CD4-positive, alpha-beta memory T cell (primary cell): Measurements from ENCODE around the gene GANAB. TPM values are rescaled to one million over a fixed set of nuclear protein-coding genes. Genes with fewer than 3 reads are reported as not detected.

Experiments
- CTCF ChIA-PET: fragments of 350-600 bp; sonication (Branson Sonifier 250); formaldehyde crosslinking; loops from one replicate; lab custom pipeline; 2021; ENCODE audit warnings: inconsistent platforms; ENCODE audit not compliant: partially characterized antibody; lab: Charles Lee
- POLR2A ChIA-PET: fragments of 350-600 bp; sonication (Branson Sonifier 250); formaldehyde crosslinking; loops from one replicate; lab custom pipeline; 2021; ENCODE audit not compliant: partially characterized antibody; lab: Charles Lee
- DNase-seq, 5 donors: peaks; one replicate each; pipeline versions ENCODE4 v3.0.0 to v3.0.0-alpha.2; 2020 to 2022; ENCODE audit warnings: mixed read lengths in 1 of 5
- H3K27ac ChIP-seq: one replicate; pipeline ENCODE4 v1.7.0; 2013; ENCODE audit warnings: low read depth, low read length
- H3K27me3 ChIP-seq: 2 replicates; pipeline ENCODE4 v1.7.0; 2013; ENCODE audit warnings: mild to moderate bottlenecking, low read length, moderate library complexity; ENCODE audit not compliant: insufficient read depth
- H3K36me3 ChIP-seq: 2 replicates; pipeline ENCODE4 v1.7.0; 2013; ENCODE audit warnings: mild to moderate bottlenecking, low read length, moderate library complexity; ENCODE audit not compliant: insufficient read depth
- H3K4me1 ChIP-seq: 2 replicates; pipeline ENCODE4 v1.7.0; 2013; ENCODE audit warnings: mild to moderate bottlenecking, low read length, moderate library complexity; ENCODE audit not compliant: insufficient read depth
- H3K4me3 ChIP-seq, 2 donors: one replicate each; pipeline ENCODE4 v1.7.0; 2013; ENCODE audit warnings: low read length in 2 of 2, mild to moderate bottlenecking in 1 of 2
- H3K9me3 ChIP-seq, 2 donors: one replicate each; pipeline ENCODE4 v1.7.0; 2013; ENCODE audit warnings: low read length in 2 of 2, control low read depth in 1 of 2; ENCODE audit not compliant: control insufficient read depth in 1 of 2
- H3K27ac Mint-ChIP-seq, 7 donors: one replicate each; pipeline ENCODE4 v1.8.0; 2020 to 2021; ENCODE audit warnings: mixed read lengths in 7 of 7, mild to moderate bottlenecking in 6 of 7, inconsistent platforms in 3 of 7, moderate library complexity in 3 of 7
- H3K27me3 Mint-ChIP-seq, 2 donors: one replicate each; pipeline ENCODE4 v1.8.0; 2020 to 2021; ENCODE audit warnings: mixed read lengths in 2 of 2
- H3K36me3 Mint-ChIP-seq, 2 donors: one replicate each; pipeline ENCODE4 v1.8.0; 2020 to 2021; ENCODE audit warnings: mixed read lengths in 2 of 2, inconsistent platforms in 1 of 2, mild to moderate bottlenecking in 1 of 2
- H3K4me1 Mint-ChIP-seq, 4 donors: one replicate each; pipeline ENCODE4 v1.8.0; 2020 to 2021; ENCODE audit warnings: mixed read lengths in 4 of 4, mild to moderate bottlenecking in 1 of 4
- H3K4me3 Mint-ChIP-seq, 8 donors: one replicate each; pipeline ENCODE4 v1.8.0; 2020 to 2021; ENCODE audit warnings: mixed read lengths in 8 of 8, mild to moderate bottlenecking in 7 of 8, moderate library complexity in 6 of 8, inconsistent platforms in 3 of 8
- H3K9me3 Mint-ChIP-seq, 8 donors: one replicate each; pipeline ENCODE4 v1.8.0; 2020 to 2021; ENCODE audit warnings: mixed read lengths in 8 of 8, mild to moderate bottlenecking in 5 of 8, inconsistent platforms in 3 of 8, moderate library complexity in 1 of 8
- intact Hi-C: fragments of 100-400 bp; cut with micrococcal nuclease; formaldehyde crosslinking; loops from one replicate; pipeline ENCODE4 v1.15.1; 2023
- polyA plus RNA-seq, 2 donors: library from polyadenylated mRNA; unstranded; fragments of 300-500 nt; fragmentation: Illumina TruSeq; gene quantifications; one replicate each; pipeline ENCODE4 v1.2.3, GENCODE V29; 2021
- total RNA-seq, 2 experiments: library from RNA; stranded (reverse); gene quantifications; one replicate each; pipeline ENCODE4 v1.2.3, GENCODE V29; 2021

The GANAB gene
- total and polyA plus RNA-seq, 4 experiments from 2014 or later, result 122 to 262 (median 201) TPM

DNA sequence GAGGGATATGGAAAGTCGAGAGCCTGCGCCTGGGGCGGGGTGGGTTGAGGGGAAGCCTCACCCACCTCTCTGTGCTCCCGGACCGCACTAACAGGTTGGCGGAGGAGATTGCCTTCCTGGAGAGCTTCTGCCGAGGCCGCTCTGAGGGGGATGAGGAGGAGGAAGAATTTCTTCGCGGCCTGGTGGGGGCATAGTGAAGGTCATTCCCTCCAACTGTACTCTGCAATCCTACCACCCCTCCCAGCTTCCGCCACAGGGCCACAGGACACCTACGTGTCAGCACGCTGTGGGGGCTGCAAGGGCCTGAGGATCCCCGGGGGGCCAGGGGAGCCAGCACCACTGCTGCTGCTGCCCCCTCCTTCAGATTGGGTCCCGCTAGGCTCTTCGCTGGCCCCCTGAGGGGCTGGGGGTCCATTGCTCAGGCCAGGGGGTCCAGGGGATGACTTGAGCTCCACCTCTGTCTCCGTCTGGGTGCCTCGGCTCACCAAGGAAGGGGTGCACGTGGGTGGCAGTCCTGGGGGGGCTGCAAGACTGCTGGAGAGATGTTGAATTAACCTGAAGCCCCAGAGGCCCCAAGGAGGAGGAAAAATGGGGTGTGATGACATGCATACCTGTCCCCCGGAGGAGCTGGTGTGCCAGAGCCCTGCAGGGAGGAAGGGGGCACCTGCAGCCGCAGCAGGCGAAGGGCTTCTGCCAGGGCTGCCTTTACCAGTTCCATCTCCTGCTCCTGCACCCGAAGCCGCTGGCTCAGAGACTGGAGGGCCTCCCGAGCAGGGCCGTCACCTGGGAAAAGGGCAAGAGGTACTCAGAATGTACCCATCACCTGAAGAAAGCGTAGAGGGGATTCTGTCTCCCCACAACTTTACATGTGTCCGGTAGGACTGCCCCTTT is 35.4 kb downstream of the GANAB start:
- Mint-ChIP-seq H3K4me3 (peak overlapping the region; percentile 89 to 100 (median 96)), H3K9me3 (no peaks in the 10 kb centered on the region), H3K27ac (peak overlapping the region; percentile 94 to 98 (median 96)), H3K27me3 (no peaks in the 10 kb centered on the region), H3K36me3 (peaks cover 10 to 40% of the 10 kb centered on the region in 2 donors), H3K4me1 (peaks cover 19 to 58% (median 41%) of the 10 kb centered on the region in 4 donors)
- ChIA-PET CTCF (interaction anchor here (0.9 to 5.8 kb wide), 13 partner anchors 8 to 215 kb away, joined by 3 to 47 read pairs (median 5); partner anchors contain the start of genes C11orf98, CSKMT, MTA2 and TUT1), POLR2A (interaction anchor here (0.9 to 10.8 kb wide), 17 partner anchors 10 to 245 kb away, joined by 3 to 142 read pairs (median 13); partner anchors contain the start of genes B3GAT3, BSCL2, C11orf98 and CSKMT)
- no peaks in the 10 kb centered on the region for H3K9me3 ChIP-seq
- peaks cover 37% of the 10 kb centered on the region for H3K36me3 ChIP-seq
- intact Hi-C loops, result no loop called here
- no peaks in the 10 kb centered on the region for H3K27me3 ChIP-seq
- DNase-seq, result no peak
- peak overlapping the region; percentile 90 for H3K27ac ChIP-seq
- H3K4me1 ChIP-seq, result peaks cover 59% of the 10 kb centered on the region
- peak overlapping the region; percentile 73 to 93 for H3K4me3 ChIP-seq

DNA sequence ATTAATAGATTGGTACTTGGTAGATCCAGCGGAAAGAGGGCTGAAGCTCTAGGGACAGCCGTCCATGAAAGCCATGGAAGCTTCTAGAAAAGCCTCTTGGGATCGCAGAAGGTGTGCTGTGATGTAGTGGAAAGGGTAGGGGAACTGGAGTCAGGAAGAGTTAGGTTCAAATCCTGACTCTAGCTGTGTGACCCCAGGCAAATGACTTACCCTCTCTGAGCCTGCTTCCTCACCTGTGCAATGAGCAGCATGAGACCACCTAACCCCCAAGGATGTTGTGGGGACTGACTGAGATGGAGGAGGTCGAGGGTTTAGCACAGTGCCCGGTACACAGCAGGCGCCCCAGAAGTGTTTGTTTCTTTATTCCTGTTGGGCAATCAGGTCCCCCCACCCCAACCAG is 36.0 kb downstream of the GANAB start:
- peaks cover 10 to 41% of the 10 kb centered on the region in 2 donors for H3K36me3 Mint-ChIP-seq
- H3K4me3 Mint-ChIP-seq, result peak overlapping the region; percentile 61 to 80 (median 72)
- POLR2A ChIA-PET, result interaction anchor here (1.0 to 10.8 kb wide), 8 partner anchors 9 to 117 kb away, joined by 3 to 142 read pairs (median 26); partner anchors contain the start of genes B3GAT3, C11orf98, CSKMT and GANAB
- no peaks in the 10 kb centered on the region for H3K27me3 Mint-ChIP-seq
- Histone ChIP-seq H3K27ac (peak overlapping the region; percentile 90), H3K4me3 (no peak overlapping the region), H3K9me3 (no peaks in the 10 kb centered on the region), H3K4me1 (peaks cover 61% of the 10 kb centered on the region), H3K27me3 (no peaks in the 10 kb centered on the region), H3K36me3 (peaks cover 43% of the 10 kb centered on the region)
- intact Hi-C loops, result no loop called here
- peak overlapping the region; percentile 48 to 94 (median 73) for H3K27ac Mint-ChIP-seq
- H3K4me1 Mint-ChIP-seq, result peaks cover 19 to 58% (median 41%) of the 10 kb centered on the region in 4 donors
- CTCF ChIA-PET, result interaction anchor here (0.6 to 5.8 kb wide), 7 partner anchors 11 to 186 kb away, joined by 4 to 47 read pairs (median 5); partner anchors contain the start of gene TUT1
- H3K9me3 Mint-ChIP-seq, result no peaks in the 10 kb centered on the region
- DNase-seq, result no peak

DNA sequence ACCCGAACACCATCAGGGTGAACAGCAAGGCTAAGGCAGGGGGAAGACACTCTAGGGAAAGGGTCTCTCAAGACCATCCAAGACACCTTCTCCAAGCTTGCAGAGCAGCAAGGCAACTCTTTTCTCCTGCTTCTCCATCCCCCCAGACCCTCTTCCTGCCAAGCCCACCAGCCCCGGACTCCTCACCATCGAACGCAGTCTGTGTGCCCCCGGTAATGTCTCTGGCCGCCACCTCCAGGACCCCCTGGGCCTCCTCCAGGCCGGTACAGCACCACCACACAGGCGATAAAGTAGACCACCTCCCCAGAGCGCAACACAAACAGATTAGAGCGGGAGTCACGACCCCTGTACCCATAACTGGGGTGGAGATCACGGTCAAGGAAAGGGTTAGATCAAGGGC is 37.6 kb downstream of the GANAB start:
- Histone ChIP-seq H3K36me3 (peaks cover 59% of the 10 kb centered on the region), H3K4me1 (peaks cover 56% of the 10 kb centered on the region), H3K9me3 (no peaks in the 10 kb centered on the region), H3K27me3 (no peaks in the 10 kb centered on the region), H3K27ac (no peak overlapping the region), H3K4me3 (no peak overlapping the region)
- peaks cover 19 to 48% of the 10 kb centered on the region in 2 donors for H3K36me3 Mint-ChIP-seq
- H3K9me3 Mint-ChIP-seq, result no peaks in the 10 kb centered on the region
- CTCF ChIA-PET, result interaction anchor here (0.7 kb wide), 1 partner anchor 16 kb away, joined by 3 read pairs; no protein-coding TSS in a partner anchor
- POLR2A ChIA-PET, result interaction anchor here (0.7 to 10.8 kb wide), 6 partner anchors 9 to 63 kb away, joined by 3 to 142 read pairs (median 10); partner anchors contain the start of genes B3GAT3, C11orf98, CSKMT and EEF1G
- peak overlapping the region in 5 of 7 donors; percentile 42 to 79 (median 62) for H3K27ac Mint-ChIP-seq
- H3K4me3 Mint-ChIP-seq, result peak overlapping the region in 3 of 8 donors; percentile 38 to 70 (median 54)
- DNase-seq, result no peak
- H3K27me3 Mint-ChIP-seq, result no peaks in the 10 kb centered on the region
- H3K4me1 Mint-ChIP-seq, result peaks cover 16 to 58% (median 33%) of the 10 kb centered on the region in 4 donors
- intact Hi-C loops, result no loop called here

DNA sequence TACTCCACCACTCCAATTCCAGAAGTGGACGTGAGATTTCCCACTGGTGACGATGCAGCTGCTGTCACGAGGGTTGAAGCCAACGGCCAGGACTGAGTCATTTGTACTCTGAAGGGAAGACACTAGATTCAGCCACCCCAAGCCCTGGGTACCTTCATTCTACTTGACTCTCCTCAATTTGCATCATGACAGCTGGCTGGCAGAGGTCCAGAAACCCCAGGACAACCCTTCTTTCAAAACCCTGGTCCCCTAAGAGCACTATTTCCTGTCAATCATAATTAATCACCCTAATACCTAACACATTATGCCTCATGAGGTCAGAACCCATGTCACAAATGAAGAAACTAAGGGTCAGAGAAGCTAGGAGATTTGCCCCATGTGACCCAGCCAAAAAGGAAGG is 38.7 kb downstream of the GANAB start:
- H3K36me3 Mint-ChIP-seq, result peaks cover 25 to 56% of the 10 kb centered on the region in 2 donors
- H3K4me1 ChIP-seq, result peaks cover 49% of the 10 kb centered on the region
- H3K36me3 ChIP-seq, result peaks cover 60% of the 10 kb centered on the region
- no peaks in the 10 kb centered on the region for H3K27me3 ChIP-seq
- H3K4me1 Mint-ChIP-seq, result peaks cover 18 to 63% (median 37%) of the 10 kb centered on the region in 4 donors
- POLR2A ChIA-PET, result interaction anchor here (1.0 to 10.8 kb wide), 5 partner anchors 8 to 64 kb away, joined by 7 to 142 read pairs (median 9); partner anchors contain the start of genes B3GAT3, LBHD1, TUT1 and UQCC3
- DNase-seq, result no peak
- no peaks in the 10 kb centered on the region for H3K9me3 ChIP-seq
- H3K4me3 Mint-ChIP-seq, result no peak overlapping the region
- CTCF ChIA-PET, result interaction anchor here (1.5 kb wide), 1 partner anchor 13 kb away, joined by 3 read pairs; no protein-coding TSS in a partner anchor
- H3K27me3 Mint-ChIP-seq, result no peaks in the 10 kb centered on the region
- no peaks in the 10 kb centered on the region for H3K9me3 Mint-ChIP-seq
- intact Hi-C loops, result no loop called here
- H3K27ac Mint-ChIP-seq, result peak overlapping the region in 3 of 7 donors; percentile 24 to 82 (median 68)
- H3K4me3 ChIP-seq, result no peak overlapping the region
- H3K27ac ChIP-seq, result no peak overlapping the region

DNA sequence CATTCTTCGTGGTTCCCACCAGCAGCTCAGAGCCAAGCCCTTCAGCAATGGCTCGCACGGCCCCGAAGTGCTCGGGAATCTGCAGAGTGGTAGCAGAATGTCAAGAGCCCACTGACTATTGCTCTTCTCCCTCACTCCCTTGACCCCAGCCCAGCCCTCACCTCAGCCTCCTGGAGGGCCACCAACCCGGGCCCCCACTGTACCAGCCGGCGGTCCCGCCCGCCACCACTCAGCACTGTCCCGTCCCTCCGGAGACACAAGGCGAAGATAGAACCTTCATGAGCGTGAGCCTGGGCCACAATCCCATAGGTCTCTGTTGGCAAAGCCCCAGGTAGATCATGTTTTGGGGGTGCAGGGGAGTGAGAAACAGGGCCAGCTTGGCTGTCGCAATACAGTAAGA is 40.5 kb downstream of the GANAB start:
- Mint-ChIP-seq H3K27ac (no peak overlapping the region), H3K27me3 (no peaks in the 10 kb centered on the region), H3K9me3 (no peaks in the 10 kb centered on the region), H3K4me3 (no peak overlapping the region), H3K4me1 (peaks cover 20 to 56% (median 35%) of the 10 kb centered on the region in 4 donors), H3K36me3 (peaks cover 25 to 59% of the 10 kb centered on the region in 2 donors)
- Histone ChIP-seq H3K27me3 (no peaks in the 10 kb centered on the region), H3K36me3 (peaks cover 59% of the 10 kb centered on the region), H3K4me3 (no peak overlapping the region), H3K4me1 (peaks cover 39% of the 10 kb centered on the region), H3K27ac (no peak overlapping the region), H3K9me3 (no peaks in the 10 kb centered on the region)
- CTCF ChIA-PET, result interaction anchor here (0.5 to 3.0 kb wide), 3 partner anchors 14 to 88 kb away, joined by 3 to 14 read pairs (median 3); partner anchors contain the start of gene TUT1
- intact Hi-C loops, result no loop called here
- POLR2A ChIA-PET, result interaction anchor here (0.8 to 10.8 kb wide), 4 partner anchors 12 to 59 kb away, joined by 3 to 142 read pairs (median 16); partner anchors contain the start of genes B3GAT3, C11orf98, CSKMT and TUT1
- no peak for DNase-seq

DNA sequence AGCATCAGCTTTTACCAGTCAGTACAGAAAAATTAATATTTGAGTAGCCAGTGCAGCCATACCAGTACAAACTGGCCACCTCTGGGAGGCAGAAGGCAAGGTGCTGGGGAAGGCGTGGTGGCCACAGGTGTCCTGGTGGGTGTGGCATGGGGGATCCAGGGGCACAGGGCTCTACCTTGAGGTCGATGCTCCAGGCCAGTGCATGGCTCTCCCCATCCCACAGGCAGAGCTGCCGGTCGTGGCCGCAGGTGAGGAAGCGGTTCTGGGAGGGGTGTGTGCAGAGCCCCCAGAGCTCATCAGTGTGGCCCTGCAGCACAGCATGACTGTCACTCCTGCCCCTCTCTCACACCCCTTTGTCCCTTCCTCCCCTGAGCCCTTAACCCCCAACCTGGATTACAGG is 40.9 kb downstream of the GANAB start:
- Mint-ChIP-seq H3K9me3 (no peaks in the 10 kb centered on the region), H3K4me1 (peaks cover 20 to 53% (median 36%) of the 10 kb centered on the region in 4 donors), H3K27ac (peak overlapping the region in 1 of 7 donors; percentile 22), H3K36me3 (peaks cover 27 to 63% of the 10 kb centered on the region in 2 donors), H3K4me3 (peak overlapping the region in 1 of 8 donors; percentile 9), H3K27me3 (no peaks in the 10 kb centered on the region)
- no peak for DNase-seq
- Histone ChIP-seq H3K4me1 (peaks cover 34% of the 10 kb centered on the region), H3K9me3 (no peaks in the 10 kb centered on the region), H3K27ac (no peak overlapping the region), H3K36me3 (peaks cover 55% of the 10 kb centered on the region), H3K27me3 (no peaks in the 10 kb centered on the region), H3K4me3 (no peak overlapping the region)
- intact Hi-C loops, result no loop called here
- POLR2A ChIA-PET, result interaction anchor here (1.0 to 10.8 kb wide), 6 partner anchors 11 to 276 kb away, joined by 4 to 142 read pairs (median 6); partner anchors contain the start of genes B3GAT3, C11orf98, CSKMT and INTS5
- CTCF ChIA-PET, result interaction anchor here (0.5 to 3.0 kb wide), 3 partner anchors 13 to 40 kb away, joined by 3 to 14 read pairs (median 3); partner anchors contain the start of gene TUT1
